ENCODE results near the gene BSCL2.
"Not testable (repeated sequence)": the region's sequence is repeated elsewhere in the genome, so short reads cannot be mapped to it uniquely, and the experiment has no call there.

The BSCL2 gene

GRCh38 chr11:62705880-62706849 lies 1.1 kb downstream of the BSCL2 start:
- in situ Hi-C loops (cut with HindIII; ENCODE audit: low sequenced_read_pairs) = no loop called here
- no peak for TF ChIP-seq CTCF (IDR thresholded peaks at IDR 0.05; ENCODE audit: low read depth, low read length, missing control alignments)
- H3K4me3 ChIP-seq (ENCODE audit: low read depth, low read length) = peak overlapping the region; percentile 60

GRCh38 chr11:62705413-62705812 lies 1.8 kb downstream of the BSCL2 start:
- in situ Hi-C loops (cut with HindIII; ENCODE audit: low sequenced_read_pairs) = no loop called here
- no peak for DNase-seq (ENCODE audit: low read depth)
- no peak for TF ChIP-seq CTCF (IDR thresholded peaks at IDR 0.05; ENCODE audit: low read depth, low read length, missing control alignments)
- peak overlapping the region; percentile 60 for H3K4me3 ChIP-seq (ENCODE audit: low read depth, low read length)

More at GRCh38 chr11:62705880-62706849, 1.1 kb downstream of the BSCL2 start:
- peak; percentile 84 for DNase-seq (ENCODE audit: low read depth)

- DNase-seq (ENCODE audit: low read depth) = not testable (repeated sequence)
Observed at GRCh38 chr11:62703921-62704320, 3.3 kb downstream of the BSCL2 start.

GRCh38 chr11:62702246-62702645 lies 5.0 kb downstream of the BSCL2 start:
- no peak for TF ChIP-seq CTCF (IDR thresholded peaks at IDR 0.05; ENCODE audit: low read depth, low read length, missing control alignments)
- no peak overlapping the region for H3K4me3 ChIP-seq (ENCODE audit: low read depth, low read length)
- in situ Hi-C loops (cut with HindIII; ENCODE audit: low sequenced_read_pairs) = no loop called here
- no peak for DNase-seq (ENCODE audit: low read depth)

More at GRCh38 chr11:62703921-62704320, 3.3 kb downstream of the BSCL2 start:
- H3K4me3 ChIP-seq (ENCODE audit: low read depth, low read length); in situ Hi-C loops (cut with HindIII; ENCODE audit: low sequenced_read_pairs): not testable (repeated sequence)

GRCh38 chr11:62694455-62695167 lies 12.6 kb downstream of the BSCL2 start:
- peak; percentile 87 for TF ChIP-seq CTCF (IDR thresholded peaks at IDR 0.05; ENCODE audit: low read depth, low read length, missing control alignments)
- no peak overlapping the region for H3K4me3 ChIP-seq (ENCODE audit: low read depth, low read length)
- peak; percentile 72 for DNase-seq (ENCODE audit: low read depth)
- in situ Hi-C loops (cut with HindIII; ENCODE audit: low sequenced_read_pairs) = no loop called here

GRCh38 chr11:62693624-62694023 lies 13.6 kb downstream of the BSCL2 start:
- H3K4me3 ChIP-seq (ENCODE audit: low read depth, low read length); in situ Hi-C loops (cut with HindIII; ENCODE audit: low sequenced_read_pairs): not testable (repeated sequence)
- DNase-seq (ENCODE audit: low read depth) = peak; percentile 11

GRCh38 chr11:62689421-62690183 lies 17.6 kb downstream of the BSCL2 start, which contains the start of gene LRRN4CL:
Gene LRRN4CL (minus strand): TSS chr11:62689530. CDS start chr11:62688508, 1,022 bp downstream.
- DNase-seq (ENCODE audit: low read depth) = peak; percentile 73
- TF ChIP-seq CTCF (IDR thresholded peaks at IDR 0.05; ENCODE audit: low read depth, low read length, missing control alignments) = no peak
- in situ Hi-C loops (cut with HindIII; ENCODE audit: low sequenced_read_pairs) = no loop called here
- no peak within 1 kb of the TSS for H3K4me3 ChIP-seq (ENCODE audit: low read depth, low read length)

All from astrocyte of the cerebellum (primary cell).